ENCODE measurements around the gene RTP5.

GRCh38 chr2:241859017-241859435 lies 10.5 kb upstream of the RTP5 start:
- TF ChIP-seq POLR2A (IDR thresholded peaks at IDR 0.05) = no peak
- TF ChIP-seq CTCF (IDR thresholded peaks at IDR 0.05) = no peak

All from heart left ventricle (tissue), 13 donors.